DOHH2 (cell line): ENCODE results near the gene MED13.

Experiments
- H3F3A ChIP-seq: fragments of 200-600 bp; sonication (generic), shearing (Covaris generic); 2 replicates; pipeline ENCODE4 v1.6.0; 2016; ENCODE audit warnings: antibody characterized with exemption, mild to moderate bottlenecking; ENCODE audit not compliant: control insufficient read depth, insufficient read depth
- H3K27ac ChIP-seq: fragments of 200-600 bp; sonication (generic); 2 replicates; pipeline ENCODE4 v1.5.1; 2014; ENCODE audit warnings: low read depth, mild to moderate bottlenecking, low read length, moderate library complexity
- H3K27me3 ChIP-seq: fragments of 200-600 bp; sonication (generic); 2 replicates; pipeline ENCODE4 v1.6.1; 2014; ENCODE audit warnings: mild to moderate bottlenecking, low read length, mixed read lengths; ENCODE audit not compliant: control insufficient read depth
- H3K36me3 ChIP-seq: fragments of 200-600 bp; sonication (generic); 2 replicates; pipeline ENCODE4 v1.6.1; 2014; ENCODE audit warnings: mild to moderate bottlenecking, low read length, moderate library complexity, mixed read lengths; ENCODE audit not compliant: control insufficient read depth
- H3K4me1 ChIP-seq: fragments of 200-600 bp; sonication (generic); 2 replicates; pipeline ENCODE4 v1.6.1; 2014; ENCODE audit warnings: mild to moderate bottlenecking, low read length, mixed read lengths; ENCODE audit not compliant: control insufficient read depth
- H3K4me2 ChIP-seq: fragments of 200-600 bp; sonication (generic); 2 replicates; pipeline ENCODE4 v1.6.0; 2014; ENCODE audit warnings: mild to moderate bottlenecking, low read length, moderate library complexity
- H3K4me3 ChIP-seq: fragments of 200-600 bp; sonication (generic); 2 replicates; pipeline ENCODE4 v1.5.1; 2014; ENCODE audit warnings: mild to moderate bottlenecking, low read length, mixed read lengths
- H3K79me2 ChIP-seq: fragments of 200-600 bp; sonication (generic); 2 replicates; pipeline ENCODE4 v1.6.1; 2014; ENCODE audit warnings: mild to moderate bottlenecking, low read length, mixed read lengths; ENCODE audit not compliant: control insufficient read depth
- H3K9me2 ChIP-seq: fragments of 200-600 bp; sonication (generic); replicated peaks from 2 replicates; pipeline ENCODE4 v1.6.1; 2014; ENCODE audit warnings: mild to moderate bottlenecking, low read length, mixed read lengths; ENCODE audit not compliant: control insufficient read depth
- H3K9me3 ChIP-seq: fragments of 200-600 bp; sonication (generic); 2 replicates; pipeline ENCODE4 v1.6.1; 2014; ENCODE audit warnings: antibody characterized with exemption, low read length, mixed read lengths; ENCODE audit not compliant: control insufficient read depth, insufficient read depth
- H4K20me1 ChIP-seq: fragments of 200-600 bp; sonication (generic); 2 replicates; pipeline ENCODE4 v1.6.0; 2014; ENCODE audit warnings: low read depth, mild to moderate bottlenecking, antibody characterized with exemption, low read length, moderate library complexity; ENCODE audit not compliant: control insufficient read depth, insufficient read depth
- CTCF ChIP-seq: fragments of 200-600 bp; sonication (generic); IDR thresholded peaks from one replicate; pipeline ENCODE4 v1.5.1; 2014; ENCODE audit warnings: antibody characterized with exemption, mild to moderate bottlenecking, low read depth, low read length; ENCODE audit not compliant: poor library complexity, severe bottlenecking
- EZH2phosphoT487 ChIP-seq: fragments of 200-600 bp; sonication (generic); IDR thresholded peaks from 2 replicates; pipeline ENCODE4 v1.6.1; 2017; ENCODE audit warnings: borderline replicate concordance, mild to moderate bottlenecking, antibody characterized with exemption, low read length, moderate library complexity, mixed read lengths

The MED13 gene

GRCh38 chr17:61946359-61946758 lies 118.7 kb downstream of the MED13 start:
- H3K79me2 ChIP-seq: no peaks in the 10 kb centered on the region
- no peak overlapping the region for H3K27ac ChIP-seq
- H3K9me3 ChIP-seq: no peaks in the 10 kb centered on the region
- H4K20me1 ChIP-seq: no peaks in the 10 kb centered on the region
- H3F3A ChIP-seq: no peaks in the 10 kb centered on the region
- H3K36me3 ChIP-seq: peaks cover 73% of the 10 kb centered on the region
- H3K9me2 ChIP-seq: no peaks in the 10 kb centered on the region
- TF ChIP-seq CTCF: no peak
- TF ChIP-seq EZH2phosphoT487: no peak
- H3K4me2 ChIP-seq: no peak overlapping the region
- no peaks in the 10 kb centered on the region for H3K4me1 ChIP-seq
- H3K4me3 ChIP-seq: no peak overlapping the region
- no peaks in the 10 kb centered on the region for H3K27me3 ChIP-seq

- no peaks in the 10 kb centered on the region for H3K27me3 ChIP-seq
- H3K4me3 ChIP-seq: no peak overlapping the region
- H3K9me2 ChIP-seq: no peaks in the 10 kb centered on the region
- 0 out of 2 replicates have a peak, but pooled peaks cover 4% of the 10 kb centered on the region for H3F3A ChIP-seq
- no peak overlapping the region for H3K4me2 ChIP-seq
- H3K4me1 ChIP-seq: no peaks in the 10 kb centered on the region
- H3K9me3 ChIP-seq: no peaks in the 10 kb centered on the region
- TF ChIP-seq EZH2phosphoT487: no peak
- no peak for TF ChIP-seq CTCF
- H3K79me2 ChIP-seq: no peaks in the 10 kb centered on the region
- no peak overlapping the region for H3K27ac ChIP-seq
- no peaks in the 10 kb centered on the region for H4K20me1 ChIP-seq
- peaks cover 49% of the 10 kb centered on the region for H3K36me3 ChIP-seq
Measured at GRCh38 chr17:61943117-61943516, 122.0 kb downstream of the MED13 start.

- Histone ChIP-seq H3K79me2 (no peaks in the 10 kb centered on the region), H3K4me3 (no peak overlapping the region), H3K4me1 (no peaks in the 10 kb centered on the region), H3K36me3 (peaks cover 39% of the 10 kb centered on the region), H3K27ac (no peak overlapping the region), H3K27me3 (no peaks in the 10 kb centered on the region), H3K4me2 (no peak overlapping the region), H3K9me3 (no peaks in the 10 kb centered on the region), H3F3A (0 out of 2 replicates have a peak, but pooled peaks cover 4% of the 10 kb centered on the region), H3K9me2 (no peaks in the 10 kb centered on the region), H4K20me1 (no peaks in the 10 kb centered on the region)
- TF ChIP-seq CTCF (no peak), EZH2phosphoT487 (no peak)
Measured at GRCh38 chr17:61942085-61942484, 123.0 kb downstream of the MED13 start.

DNA sequence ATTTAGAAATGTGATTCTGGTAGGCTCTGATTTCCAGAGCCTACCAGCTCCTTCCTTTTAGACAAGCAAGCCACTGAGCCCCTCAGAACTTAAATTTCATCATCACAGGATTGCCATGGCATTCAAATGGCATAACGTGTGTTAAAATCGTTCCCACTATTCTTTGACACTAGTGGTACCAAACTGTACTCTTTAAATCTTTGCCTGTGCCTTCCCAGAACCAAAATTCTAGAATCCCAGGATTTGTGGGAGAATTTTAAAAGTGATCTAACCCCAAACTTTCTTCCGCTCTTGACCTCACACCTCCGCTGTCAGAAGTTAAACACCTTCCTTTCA lies 137.0 kb downstream of the MED13 start:
- Histone ChIP-seq H3K27me3 (no peaks in the 10 kb centered on the region), H3K4me2 (peak overlapping the region; percentile 82), H3K27ac (no peak overlapping the region), H3K36me3 (peaks cover 25% of the 10 kb centered on the region), H3K9me2 (no peaks in the 10 kb centered on the region), H3K4me3 (peak overlapping the region; percentile 89), H3K9me3 (no peaks in the 10 kb centered on the region), H3F3A (0 out of 2 replicates have a peak, but pooled peaks cover 3% of the 10 kb centered on the region), H3K79me2 (peaks cover 27% of the 10 kb centered on the region), H4K20me1 (no peaks in the 10 kb centered on the region), H3K4me1 (peaks cover 16% of the 10 kb centered on the region)
- no peak for TF ChIP-seq EZH2phosphoT487
- TF ChIP-seq CTCF: no peak
